K562 (cell line): ENCODE results near the gene PDPK1. TPM values are rescaled to one million over a fixed set of nuclear protein-coding genes. Genes with fewer than 3 reads are reported as not detected.
A peak's percentile ranks its signal among the peaks of the same experiment; 100 is the strongest.

Experiments used
- AFF1 ChIP-seq, 2 experiments: fragments of 450-650 bp; IDR thresholded peaks; 2 replicates each; pipeline ENCODE4 v1.6.1; 2018; ENCODE audit warnings: mild to moderate bottlenecking in 2 of 2, low read depth in 1 of 2; ENCODE audit not compliant: partially characterized antibody in 2 of 2
- BMI1 ChIP-seq: fragments of 150-350 bp; IDR thresholded peaks from 2 replicates; pipeline ENCODE4 v1.6.1; 2014; ENCODE audit warnings: low read length
- FOXK2 ChIP-seq, 2 experiments: fragments of 450-650 bp; IDR thresholded peaks in 1 of 2; conservative IDR thresholded peaks in 1 of 2; 2 replicates each; pipeline ENCODE4 v1.6.1; 2016; ENCODE audit warnings: low read depth in 2 of 2, mild to moderate bottlenecking in 1 of 2
- HLTF ChIP-seq: fragments of 450-650 bp; IDR thresholded peaks from 2 replicates; pipeline ENCODE4 v1.6.1; 2016
- KAT7 ChIP-seq: sonication (generic); formaldehyde crosslinking; IDR thresholded peaks from 2 replicates; pipeline ENCODE4 v1.8.0; 2022; ENCODE audit warnings: missing genetic modification reagents, mild to moderate bottlenecking, borderline replicate concordance
- KDM2B ChIP-seq: fragments of 250-450 bp; sonication (Bioruptor Pico); IDR thresholded peaks from 2 replicates; pipeline ENCODE4 v1.8.0; 2021; ENCODE audit warnings: mild to moderate bottlenecking, moderate library complexity
- MAFG ChIP-seq: fragments of 450-650 bp; conservative IDR thresholded peaks from 2 replicates; pipeline ENCODE4 v1.6.1; 2016; ENCODE audit warnings: missing genetic modification characterization, missing compliant biosample characterization
- MAZ ChIP-seq, 2 experiments: fragments of 450-650 bp in 1 of 2; sonication (generic) in 1 of 2; formaldehyde crosslinking; IDR thresholded peaks in 1 of 2; conservative IDR thresholded peaks in 1 of 2; 2 replicates each; pipeline versions ENCODE4 v1.4.0 to v1.5.0; 2020; ENCODE audit warnings: mild to moderate bottlenecking in 1 of 2, missing genetic modification reagents in 1 of 2
- NFIX ChIP-seq: fragments of 250-450 bp; sonication (Bioruptor Pico); IDR thresholded peaks from 2 replicates; pipeline ENCODE4 v1.4.0; 2020; ENCODE audit warnings: low read depth, mild to moderate bottlenecking, moderate library complexity
- PREB ChIP-seq: sonication (generic); formaldehyde crosslinking; IDR thresholded peaks from 2 replicates; pipeline ENCODE4 v1.8.1; 2023; ENCODE audit warnings: mild to moderate bottlenecking, missing genetic modification reagents
- RERE ChIP-seq: sonication (generic); formaldehyde crosslinking; IDR thresholded peaks from 2 replicates; pipeline ENCODE4 v1.8.0; 2023; ENCODE audit warnings: missing genetic modification reagents, mild to moderate bottlenecking, borderline replicate concordance
- TBP ChIP-seq: optimal IDR thresholded peaks from 2 replicates; pipeline ENCODE3; 2011; ENCODE audit warnings: low read depth, low read length, improper control_type of control experiment
- ZFPM2 ChIP-seq: fragments of 250-450 bp; sonication (Bioruptor Pico); IDR thresholded peaks from 2 replicates; pipeline ENCODE4 v1.5.1; 2022; ENCODE audit warnings: mild to moderate bottlenecking
- ZNF584 ChIP-seq: fragments of 200-800 bp; sonication (Bioruptor generic); IDR thresholded peaks from 2 replicates; pipeline ENCODE4 v1.6.1; 2016; ENCODE audit warnings: low read depth, mild to moderate bottlenecking, missing genetic modification characterization, missing compliant biosample characterization
- ZNF77 ChIP-seq: fragments of 250-450 bp; sonication (Bioruptor Pico); IDR thresholded peaks from 2 replicates; pipeline ENCODE4 v1.5.0; 2020
- ZNF830 ChIP-seq: fragments of 250-450 bp; sonication (Bioruptor Pico); IDR thresholded peaks from 2 replicates; pipeline ENCODE4 v1.5.0; 2021; ENCODE audit warnings: mild to moderate bottlenecking
- polyA plus RNA-seq, 8 experiments: library from polyadenylated mRNA; depleted of rRNA in 4 of 8; stranded (reverse) in 5 of 8; unstranded in 3 of 8; fragments of >200 nt; fragmentation: Nextera tagmentation in 2 of 8; fragmentation: Illumina TruSeq in 1 of 8; extraction: Ambion mirVana in 2 of 8; extraction: Trizol in 1 of 8; gene quantifications; 2 replicates each; pipeline versions ENCODE4 v1.2.1 to v1.2.3, GENCODE V29; 2011 to 2014; ENCODE audit warnings: inconsistent platforms in 1 of 8, missing spikeins in 1 of 8
- total RNA-seq, 7 experiments: library from RNA; depleted of rRNA in 6 of 7; stranded (reverse); fragments of >200 nt in 6 of 7; fragmentation: Illumina TruSeq in 2 of 7; extraction: Trizol in 2 of 7; gene quantifications; 2 replicates each; pipeline versions ENCODE4 v1.2.1 to v1.2.3, GENCODE V29; 2011 to 2021; ENCODE audit warnings: low replicate concordance in 1 of 7

Gene PDPK1
- total and polyA plus RNA-seq, 9 of the 15 experiments (the other 6 are each of a cell fraction or from before 2014, with no cell fraction given): 4.0 to 37.2 (median 18.7) TPM

GRCh38 chr16:2531696-2532493 is 5.9 kb upstream of the PDPK1 start (continued):
- TF ChIP-seq KAT7 (CRISPR knock-in tag) (0 out of 2 replicates have a peak, but pooled peaks have one; percentile 16), MAFG (tag) (no peak), FOXK2 (conservative IDR thresholded peaks at IDR 0.05 in 1 of 2, IDR thresholded peaks at IDR 0.05 in 1 of 2; ENCODE audit: low read depth in 2 of 2) (peak; percentile 53 to 76; a peak in 3 of 4 replicates), AFF1 (IDR thresholded peaks at IDR 0.05; ENCODE audit: low read depth in 1 of 2, partially characterized antibody in 2 of 2) (no peak), KDM2B (CRISPR knock-in tag) (no peak), PREB (no peak), BMI1 (no peak), NFIX (CRISPR knock-in tag) (no peak), ZNF830 (no peak), ZNF77 (CRISPR knock-in tag) (no peak), ZFPM2 (peak; percentile 13; the same call in 1 of the 2 replicates), RERE (CRISPR knock-in tag) (no peak), ZNF584 (CRISPR knock-in tag) (no peak), MAZ (CRISPR knock-in tag; conservative IDR thresholded peaks at IDR 0.05 in 1 of 2, IDR thresholded peaks at IDR 0.05 in 1 of 2) (peak in 1 of 2 experiments; percentile 62; a peak in 2 of 4 replicates), HLTF (no peak), TBP (peak; percentile 54)
